ENCODE measurements around the gene ARHGEF9. TPM values are rescaled to one million over a fixed set of nuclear protein-coding genes. Genes with fewer than 3 reads are reported as not detected.

Gene ARHGEF9
- total RNA-seq, 1 donor from 2014 or later: 40.9 TPM

DNA sequence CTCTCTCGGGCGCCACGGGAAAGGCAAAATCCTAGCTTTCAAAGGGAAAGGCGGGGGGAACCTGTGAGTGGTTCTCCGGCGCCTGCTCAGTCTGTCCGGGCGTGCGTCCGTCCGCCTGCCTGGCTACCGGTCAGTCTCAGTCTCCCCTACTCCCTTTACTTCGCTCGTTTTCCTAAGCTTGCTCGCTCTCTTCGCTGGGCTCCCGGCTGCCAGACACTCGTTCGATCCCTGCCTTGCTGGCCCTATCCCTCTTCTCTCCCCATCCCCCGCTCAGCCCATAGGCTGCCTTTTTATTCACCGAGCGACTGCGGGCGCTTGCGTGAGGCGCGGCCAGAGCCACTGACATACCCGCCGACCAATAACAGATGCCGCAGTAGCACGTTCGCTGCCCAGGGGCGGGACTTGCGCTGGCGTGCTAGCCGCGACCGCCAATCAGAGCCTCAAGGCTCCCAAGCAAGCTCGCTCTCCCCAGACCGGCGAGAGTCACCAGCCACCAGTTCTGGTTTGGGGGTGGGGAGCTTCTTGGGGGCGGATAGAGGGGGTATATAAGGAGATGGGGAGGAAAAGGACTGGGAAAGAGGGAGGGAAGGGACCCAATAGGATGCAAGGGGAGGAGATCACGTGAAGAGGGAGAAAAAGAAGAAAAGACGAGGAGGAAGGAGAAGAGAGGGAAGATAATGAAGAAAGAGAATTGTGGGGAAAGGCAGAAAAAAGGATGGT lies 30.0 kb downstream of the ARHGEF9 start:
- peak overlapping the region; percentile 93 for H3K4me3 Mint-ChIP-seq
- TF ChIP-seq, protein P1, sequence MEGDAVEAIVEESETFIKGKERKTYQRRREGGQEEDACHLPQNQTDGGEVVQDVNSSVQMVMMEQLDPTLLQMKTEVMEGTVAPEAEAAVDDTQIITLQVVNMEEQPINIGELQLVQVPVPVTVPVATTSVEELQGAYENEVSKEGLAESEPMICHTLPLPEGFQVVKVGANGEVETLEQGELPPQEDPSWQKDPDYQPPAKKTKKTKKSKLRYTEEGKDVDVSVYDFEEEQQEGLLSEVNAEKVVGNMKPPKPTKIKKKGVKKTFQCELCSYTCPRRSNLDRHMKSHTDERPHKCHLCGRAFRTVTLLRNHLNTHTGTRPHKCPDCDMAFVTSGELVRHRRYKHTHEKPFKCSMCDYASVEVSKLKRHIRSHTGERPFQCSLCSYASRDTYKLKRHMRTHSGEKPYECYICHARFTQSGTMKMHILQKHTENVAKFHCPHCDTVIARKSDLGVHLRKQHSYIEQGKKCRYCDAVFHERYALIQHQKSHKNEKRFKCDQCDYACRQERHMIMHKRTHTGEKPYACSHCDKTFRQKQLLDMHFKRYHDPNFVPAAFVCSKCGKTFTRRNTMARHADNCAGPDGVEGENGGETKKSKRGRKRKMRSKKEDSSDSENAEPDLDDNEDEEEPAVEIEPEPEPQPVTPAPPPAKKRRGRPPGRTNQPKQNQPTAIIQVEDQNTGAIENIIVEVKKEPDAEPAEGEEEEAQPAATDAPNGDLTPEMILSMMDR (conservative IDR thresholded peaks at IDR 0.05): no peak
- H3K36me3 Mint-ChIP-seq (ENCODE audit: low read depth): peaks cover 2% of the 10 kb centered on the region
- H3K27ac Mint-ChIP-seq (ENCODE audit: unreplicated experiment): peak overlapping the region; percentile 88
- H3K4me1 Mint-ChIP-seq: peaks cover 49% of the 10 kb centered on the region
- DNase-seq (ENCODE audit: low read depth, low spot score): peak; percentile 63
- no peaks in the 10 kb centered on the region for H3K27me3 Mint-ChIP-seq (ENCODE audit: low read depth)
- peaks cover 10% of the 10 kb centered on the region for H3K9me3 Mint-ChIP-seq

DNA sequence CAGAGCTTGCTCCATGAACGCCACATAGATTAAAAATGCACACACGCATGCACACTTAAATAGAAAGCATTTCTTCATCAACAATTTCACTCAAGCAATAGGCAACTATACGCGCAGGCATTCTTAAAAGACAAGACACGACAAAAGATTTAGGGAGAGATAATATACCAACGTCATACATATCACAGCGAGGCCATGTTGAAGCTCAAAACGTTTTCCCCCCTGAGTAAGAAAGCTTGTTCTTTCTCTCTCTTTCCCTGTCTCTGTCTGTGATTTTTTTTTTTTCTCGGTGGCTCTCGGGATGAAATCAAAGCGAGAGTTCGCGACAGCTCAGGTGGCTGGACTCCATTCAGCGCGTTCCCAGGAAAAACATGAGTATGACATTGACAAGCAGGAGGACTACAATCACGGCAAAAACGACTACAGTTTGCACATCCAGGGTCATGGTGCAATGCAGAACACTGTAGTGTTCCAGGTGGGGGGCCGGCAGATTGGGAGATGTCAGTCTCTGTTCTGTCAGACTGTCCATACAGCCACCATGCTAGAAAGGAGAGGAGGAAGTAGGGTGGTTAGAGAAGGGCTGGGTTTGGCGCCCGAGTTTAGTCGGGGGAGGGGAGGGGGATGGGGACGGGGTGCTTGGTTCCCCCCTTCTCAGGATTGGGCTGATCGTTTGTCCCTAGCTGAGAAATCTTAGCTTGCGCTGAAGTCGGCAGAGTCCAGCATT lies 30.7 kb downstream of the ARHGEF9 start:
- TF ChIP-seq, protein P1 (conservative IDR thresholded peaks at IDR 0.05): no peak
- Mint-ChIP-seq H3K4me1 (peaks cover 53% of the 10 kb centered on the region), H3K9me3 (peaks cover 10% of the 10 kb centered on the region), H3K36me3 (ENCODE audit: low read depth) (peaks cover 2% of the 10 kb centered on the region), H3K27ac (ENCODE audit: unreplicated experiment) (peak overlapping the region; percentile 88), H3K27me3 (ENCODE audit: low read depth) (no peaks in the 10 kb centered on the region), H3K4me3 (peak overlapping the region; percentile 93)
- no peak for DNase-seq (ENCODE audit: low read depth, low spot score)

DNA sequence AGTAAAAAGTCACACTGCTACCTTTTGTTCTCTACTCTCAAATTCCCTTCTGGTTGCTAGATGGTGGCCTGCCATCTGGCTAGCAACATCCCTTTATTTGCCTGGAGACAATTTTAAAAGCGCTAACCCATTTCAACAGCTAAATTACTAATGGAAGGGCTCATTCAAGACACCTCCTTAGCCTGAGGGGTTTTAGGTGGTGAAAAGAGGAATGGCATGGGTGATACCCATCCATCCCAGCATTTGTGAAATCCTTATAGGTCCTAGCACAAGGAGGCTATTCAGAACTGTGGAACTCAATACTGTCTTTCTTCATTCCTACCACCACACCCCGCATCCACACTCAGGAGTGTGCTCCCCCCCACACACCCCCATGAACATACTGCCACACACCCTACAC lies 33.5 kb downstream of the ARHGEF9 start:
- Mint-ChIP-seq H3K9me3 (peaks cover 6% of the 10 kb centered on the region), H3K36me3 (ENCODE audit: low read depth) (no peaks in the 10 kb centered on the region), H3K4me1 (peaks cover 63% of the 10 kb centered on the region), H3K27ac (ENCODE audit: unreplicated experiment) (peak overlapping the region; percentile 28), H3K4me3 (peak overlapping the region; percentile 93), H3K27me3 (ENCODE audit: low read depth) (no peaks in the 10 kb centered on the region)
- TF ChIP-seq, protein P1 (conservative IDR thresholded peaks at IDR 0.05): no peak
- no peak for DNase-seq (ENCODE audit: low read depth, low spot score)

DNA sequence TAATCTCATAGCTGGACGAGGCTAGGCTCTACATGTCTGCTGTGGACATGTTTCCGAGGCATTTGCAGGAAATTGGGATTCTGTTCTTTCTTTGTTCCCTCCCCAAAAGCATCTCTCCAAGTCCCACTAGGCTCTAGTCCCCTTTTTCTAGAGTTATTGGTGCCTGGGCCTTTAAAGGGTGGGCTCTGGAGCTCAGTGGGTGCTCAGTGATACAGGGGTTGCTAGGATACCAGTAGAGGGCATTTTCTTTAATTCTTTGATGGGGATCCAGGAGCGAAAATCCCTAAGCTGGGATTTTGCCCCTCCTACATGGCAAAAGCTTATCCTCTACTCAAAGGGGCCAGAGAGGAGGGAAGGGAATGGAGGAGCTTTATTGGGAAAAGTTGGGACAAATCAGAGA lies 34.2 kb downstream of the ARHGEF9 start:
- TF ChIP-seq, protein P1 (conservative IDR thresholded peaks at IDR 0.05): no peak
- DNase-seq (ENCODE audit: low read depth, low spot score): no peak
- peak overlapping the region; percentile 69 for H3K27ac Mint-ChIP-seq (ENCODE audit: unreplicated experiment)
- H3K36me3 Mint-ChIP-seq (ENCODE audit: low read depth): no peaks in the 10 kb centered on the region
- no peaks in the 10 kb centered on the region for H3K27me3 Mint-ChIP-seq (ENCODE audit: low read depth)
- peaks cover 63% of the 10 kb centered on the region for H3K4me1 Mint-ChIP-seq
- peak overlapping the region; percentile 93 for H3K4me3 Mint-ChIP-seq
- peaks cover 5% of the 10 kb centered on the region for H3K9me3 Mint-ChIP-seq

DNA sequence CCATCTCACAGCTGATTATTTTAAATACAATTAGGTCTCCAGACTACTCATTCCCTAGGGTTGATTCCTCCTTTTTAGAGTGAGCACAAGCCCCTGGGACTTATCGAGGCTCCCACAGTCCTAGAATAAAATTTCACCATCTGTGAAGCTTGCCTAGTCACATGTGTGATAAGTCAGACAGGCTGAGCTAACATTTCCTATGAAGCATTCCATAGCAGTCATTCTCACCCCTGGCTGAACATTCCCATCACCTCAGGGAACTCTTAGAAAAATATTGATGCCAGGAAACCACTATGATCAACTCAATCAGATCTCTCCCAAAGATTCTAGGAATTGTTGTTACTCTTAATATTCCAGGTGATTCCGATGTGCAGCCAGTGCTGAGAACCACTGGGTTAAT lies 37.7 kb downstream of the ARHGEF9 start:
- TF ChIP-seq, protein P1 (conservative IDR thresholded peaks at IDR 0.05): no peak
- H3K9me3 Mint-ChIP-seq: peaks cover 2% of the 10 kb centered on the region
- H3K4me1 Mint-ChIP-seq: peaks cover 42% of the 10 kb centered on the region
- peaks cover 2% of the 10 kb centered on the region for H3K36me3 Mint-ChIP-seq (ENCODE audit: low read depth)
- DNase-seq (ENCODE audit: low read depth, low spot score): no peak
- no peaks in the 10 kb centered on the region for H3K27me3 Mint-ChIP-seq (ENCODE audit: low read depth)
- no peak overlapping the region for H3K4me3 Mint-ChIP-seq
- H3K27ac Mint-ChIP-seq (ENCODE audit: unreplicated experiment): no peak overlapping the region

Measured in neural crest cell (in vitro differentiated cells).